GM15510 (cell line): ENCODE measurements around the gene BMP2K.

Source experiments
- POLR2A ChIP-seq: IDR thresholded peaks from 3 replicates; pipeline ENCODE4 v1.6.1; 2011; ENCODE audit warnings: borderline replicate concordance; ENCODE audit not compliant: insufficient read length; ENCODE audit errors: extremely low read depth

BMP2K gene

DNA sequence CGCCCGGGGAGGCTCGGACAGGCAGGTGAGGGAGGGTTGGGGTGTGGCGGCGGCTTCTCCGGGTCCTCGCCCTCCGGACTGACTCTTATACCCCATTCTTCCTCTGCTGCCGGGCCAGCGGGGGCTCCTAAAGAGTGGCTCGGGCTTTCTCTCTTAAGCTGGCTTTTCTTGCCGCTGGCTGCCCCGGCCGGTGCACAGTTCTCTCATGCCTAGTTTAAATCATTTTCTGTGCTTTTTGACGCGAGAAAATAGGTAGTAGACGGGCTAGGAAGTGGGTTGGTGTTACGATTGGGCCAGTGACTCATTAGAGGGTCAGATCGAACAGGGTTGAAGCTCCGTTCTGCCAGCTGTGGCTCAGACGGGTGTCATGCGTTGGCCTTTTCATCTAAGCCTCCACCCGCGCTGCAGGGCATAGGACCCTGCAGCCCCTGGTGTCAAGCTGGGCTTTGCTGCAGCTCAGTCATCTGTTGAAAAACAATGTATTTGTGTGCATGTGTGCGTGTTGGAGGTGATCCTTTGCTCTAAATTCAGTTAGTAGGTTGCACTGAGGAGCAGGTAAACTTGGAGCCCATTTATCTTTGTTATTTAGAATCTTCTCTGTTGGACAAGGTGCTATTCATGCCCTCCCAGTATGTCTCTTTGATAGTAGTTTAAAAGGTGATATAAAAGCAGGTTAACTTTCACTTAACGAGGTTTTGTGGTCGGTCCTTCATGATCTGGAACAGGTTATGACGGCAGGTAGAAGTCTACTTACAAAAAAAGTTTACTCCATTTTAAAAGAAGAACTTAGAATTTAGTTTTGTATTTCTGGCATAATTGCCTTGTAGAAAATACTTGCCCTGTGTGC, 802 bp downstream of the BMP2K start:
- no peak for TF ChIP-seq POLR2A

DNA sequence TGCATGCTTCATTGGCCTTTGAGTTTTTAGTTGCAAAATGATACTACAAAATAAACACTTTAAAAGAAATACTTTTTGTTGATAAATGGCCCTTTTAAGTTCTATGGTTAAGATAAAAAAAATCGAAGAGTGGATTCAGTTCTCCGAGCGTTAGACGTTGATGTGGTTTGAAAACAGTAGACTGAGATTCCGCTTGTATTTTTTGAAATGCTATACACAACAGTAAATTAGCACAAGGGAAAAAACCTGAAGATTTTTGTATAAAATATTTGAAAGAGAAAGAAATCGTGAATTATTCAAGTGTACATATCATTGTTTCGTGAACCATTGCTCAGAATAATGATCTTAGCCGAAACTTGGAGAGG, 1.4 kb downstream of the BMP2K start:
- no peak for TF ChIP-seq POLR2A

DNA sequence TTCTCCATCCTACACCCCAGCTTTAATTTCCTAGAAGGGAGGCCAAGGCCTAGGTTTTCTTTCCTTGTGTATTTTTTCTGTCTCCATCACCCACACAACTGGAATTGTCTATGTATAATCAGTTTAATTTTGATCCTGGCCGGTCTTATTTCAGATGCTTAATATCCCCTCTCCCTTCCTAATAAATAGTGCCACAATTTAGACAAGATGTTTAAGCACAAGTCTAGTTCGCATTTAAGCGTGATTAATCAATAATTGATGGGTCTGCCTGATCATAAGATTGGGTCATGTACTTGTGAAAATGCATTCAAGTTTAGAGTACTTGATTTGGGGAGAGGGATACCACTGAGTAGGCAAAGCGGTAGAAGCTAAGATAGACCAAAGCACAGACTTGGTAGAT, 2.4 kb downstream of the BMP2K start:
- no peak for TF ChIP-seq POLR2A

DNA sequence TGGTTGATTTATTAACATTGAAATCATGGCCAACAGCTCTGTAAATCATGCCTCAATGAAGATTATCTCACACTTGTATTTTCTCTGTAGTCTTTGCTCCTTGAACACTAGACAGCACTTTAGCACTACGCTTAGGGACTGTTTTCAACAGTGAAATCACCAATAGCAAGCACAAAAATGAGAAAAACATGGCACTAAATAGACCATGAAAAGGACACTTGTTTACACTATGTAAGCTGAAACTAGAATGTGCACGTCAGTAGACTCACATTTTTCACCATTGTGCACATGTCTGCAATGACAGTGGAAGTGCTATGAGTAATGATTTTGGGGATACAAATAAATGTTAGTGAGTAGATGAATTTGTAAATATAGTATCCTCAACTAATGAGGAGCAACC, 3.1 kb downstream of the BMP2K start:
- no peak for TF ChIP-seq POLR2A

DNA sequence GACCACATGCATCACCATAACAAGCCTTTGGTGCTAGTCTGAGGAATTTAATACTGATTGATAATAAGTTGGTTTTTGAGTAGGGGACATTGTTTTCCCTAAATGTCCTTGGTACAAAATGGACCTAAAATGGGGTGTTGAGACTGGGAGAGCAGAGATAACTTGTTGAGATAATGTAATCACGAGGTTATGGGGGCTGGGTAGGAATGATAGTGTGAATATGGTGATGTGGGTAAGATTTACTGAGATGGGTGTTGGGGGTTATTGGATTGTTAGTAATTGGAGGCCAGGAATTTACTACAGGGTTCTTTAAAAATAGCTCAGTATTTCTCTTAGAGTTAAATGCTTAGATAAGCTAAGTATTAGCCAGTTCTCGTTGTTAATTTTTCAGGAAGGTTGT, 3.9 kb downstream of the BMP2K start:
- TF ChIP-seq POLR2A: no peak

DNA sequence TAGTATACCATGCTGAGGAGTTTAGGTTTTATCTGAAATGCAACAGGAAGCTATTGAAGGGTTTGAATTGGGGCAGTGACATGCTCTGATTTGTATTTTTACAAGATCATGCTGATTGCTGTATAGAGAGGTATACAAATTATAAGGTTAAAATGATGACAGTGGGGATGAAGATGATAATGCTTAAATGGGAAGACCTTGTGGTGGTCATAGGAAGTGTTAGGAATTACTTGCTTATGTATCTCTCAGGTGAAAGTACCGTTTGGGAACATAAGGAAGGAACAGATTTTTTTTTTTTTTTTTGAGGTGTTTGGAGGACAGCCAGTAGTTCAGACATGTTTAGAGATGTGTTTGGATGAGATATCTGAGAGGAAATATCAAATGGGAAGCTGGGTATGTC, 5.0 kb downstream of the BMP2K start:
- TF ChIP-seq POLR2A: no peak

DNA sequence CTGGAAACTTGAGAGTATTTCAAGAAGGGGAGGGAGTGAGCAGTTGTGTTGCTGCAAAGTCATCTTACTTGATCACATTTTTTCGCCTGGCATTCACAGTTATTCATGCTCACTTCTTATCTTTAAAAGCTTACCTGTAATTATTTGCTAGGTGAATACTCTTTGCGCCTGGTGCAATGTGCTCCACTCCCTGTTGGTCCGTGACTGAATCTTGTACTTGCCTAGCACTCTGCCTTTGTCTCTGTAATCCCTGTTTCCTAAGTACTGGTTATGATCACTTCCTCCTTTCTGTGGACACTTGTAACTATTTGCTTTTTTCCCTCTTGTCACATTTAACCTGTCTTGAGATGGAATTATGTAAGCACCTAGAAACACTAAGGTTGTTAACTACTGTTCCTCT, 5.8 kb downstream of the BMP2K start:
- TF ChIP-seq POLR2A: no peak

DNA sequence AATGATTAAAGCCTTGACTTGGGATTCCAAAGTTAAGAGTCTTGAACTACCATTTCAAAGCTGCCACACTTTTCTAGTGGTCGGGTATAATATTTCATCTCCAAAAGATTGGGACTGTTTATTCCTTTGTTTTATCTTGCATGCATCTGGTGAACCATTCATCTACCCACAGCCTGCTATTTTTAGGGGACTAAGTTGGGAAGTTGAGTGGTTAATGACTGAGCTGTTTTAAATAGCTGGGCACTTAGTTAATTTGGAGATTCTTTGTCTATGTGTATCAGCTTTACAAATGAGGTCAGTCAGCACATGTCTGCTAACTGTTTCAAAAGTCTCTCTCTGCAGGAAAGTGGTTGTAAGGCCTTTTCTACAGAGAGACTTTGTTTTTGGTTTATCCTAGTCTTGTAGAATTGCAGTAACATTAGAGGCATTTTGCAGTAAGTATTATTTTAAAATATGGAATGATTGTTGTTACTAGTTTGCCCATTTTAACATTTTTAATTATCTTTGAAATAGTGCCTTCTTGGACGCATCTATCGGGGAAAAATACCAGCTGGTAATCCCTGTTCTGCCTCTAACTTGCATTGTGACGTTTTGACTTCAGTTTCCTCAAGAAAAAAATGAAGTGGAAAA, 8.2 kb downstream of the BMP2K start:
- no peak for TF ChIP-seq POLR2A

DNA sequence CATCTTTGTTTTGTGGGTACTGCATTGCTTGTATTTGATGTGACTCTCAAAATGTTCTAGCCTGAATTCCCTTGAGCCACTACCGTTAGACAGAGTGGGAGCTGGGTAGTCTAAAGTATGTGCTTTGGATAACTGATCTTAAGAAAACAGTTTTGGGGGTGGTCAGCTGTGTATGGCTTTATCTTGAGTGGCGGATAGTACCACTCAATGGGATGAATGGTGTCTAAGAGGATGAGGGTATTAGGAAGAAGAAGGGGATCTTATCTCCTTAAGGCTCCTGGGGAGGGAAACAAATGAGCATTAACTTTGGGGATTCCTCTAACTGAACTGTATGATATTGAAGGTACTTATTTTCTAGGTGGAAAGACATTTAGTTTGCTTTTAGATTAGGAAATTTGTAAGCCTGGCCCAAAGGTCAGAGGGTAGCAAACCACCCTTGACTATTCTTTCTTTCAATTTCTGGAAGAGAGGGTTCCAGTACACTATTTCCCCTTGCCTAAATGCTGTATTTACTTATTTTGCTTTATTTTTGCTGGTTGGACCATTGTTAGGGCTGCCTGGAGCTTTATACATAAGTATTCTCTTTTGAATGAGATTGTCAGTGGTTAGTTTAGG, 11.3 kb downstream of the BMP2K start:
- no peak for TF ChIP-seq POLR2A

DNA sequence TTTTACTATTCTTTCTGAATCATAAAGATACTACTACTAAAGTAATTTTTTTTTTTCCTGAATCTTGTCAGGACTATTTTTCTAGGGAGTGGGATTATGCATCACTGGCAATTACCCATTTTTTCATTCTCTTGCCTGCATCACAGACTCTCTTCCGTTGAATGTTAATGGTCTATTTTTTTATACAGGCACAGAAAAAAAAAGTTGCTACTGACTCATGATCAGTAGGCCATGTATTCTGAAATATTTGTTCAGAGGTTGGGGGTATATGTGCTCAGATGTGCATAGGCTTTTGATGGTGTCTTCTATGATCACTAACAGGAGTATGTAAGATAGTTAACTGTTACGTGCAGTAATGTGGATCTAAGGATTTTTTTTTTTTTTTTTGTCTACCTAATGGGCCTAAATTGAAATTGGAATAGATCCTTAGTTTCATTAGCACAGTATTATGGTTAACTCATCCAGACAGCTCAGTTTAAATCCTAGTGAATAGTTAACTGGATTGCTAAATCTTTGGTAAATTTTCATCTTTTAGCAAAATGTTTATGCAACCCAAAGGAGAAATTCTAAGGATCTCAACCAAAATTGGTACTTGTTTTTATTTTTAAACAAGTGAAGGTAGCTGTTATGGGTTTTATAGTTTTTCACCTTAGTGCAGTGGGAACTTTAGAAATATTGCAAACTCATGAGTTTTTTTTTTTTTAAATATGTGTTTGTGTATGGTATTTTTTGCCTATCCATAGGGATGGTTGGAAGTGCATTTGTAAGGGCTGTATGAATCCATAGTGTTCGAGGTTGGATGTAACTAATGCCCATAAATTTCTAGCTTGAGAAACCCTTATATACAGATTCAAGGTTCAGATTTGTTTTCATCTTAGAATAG, 12.1 kb downstream of the BMP2K start:
- TF ChIP-seq POLR2A: no peak

DNA sequence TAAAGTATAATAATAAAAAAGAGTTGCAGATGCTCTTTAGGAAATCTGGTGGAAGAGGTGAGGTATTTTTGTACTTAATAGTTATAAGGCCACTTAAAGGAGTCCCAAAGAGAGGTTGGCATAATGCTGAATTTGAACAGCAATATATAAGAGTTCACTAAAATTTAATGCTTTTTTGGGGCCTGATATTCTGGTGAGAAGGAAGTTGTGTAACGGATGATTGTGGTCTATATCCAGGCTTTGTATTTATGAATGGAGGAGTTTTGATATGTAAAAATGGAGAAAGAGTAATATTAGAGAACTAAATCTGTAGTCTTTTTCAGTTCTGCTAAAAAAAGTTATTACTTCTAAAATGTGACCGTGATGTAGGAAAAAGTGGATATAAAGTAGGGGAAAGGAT, 20.4 kb downstream of the BMP2K start:
- no peak for TF ChIP-seq POLR2A

DNA sequence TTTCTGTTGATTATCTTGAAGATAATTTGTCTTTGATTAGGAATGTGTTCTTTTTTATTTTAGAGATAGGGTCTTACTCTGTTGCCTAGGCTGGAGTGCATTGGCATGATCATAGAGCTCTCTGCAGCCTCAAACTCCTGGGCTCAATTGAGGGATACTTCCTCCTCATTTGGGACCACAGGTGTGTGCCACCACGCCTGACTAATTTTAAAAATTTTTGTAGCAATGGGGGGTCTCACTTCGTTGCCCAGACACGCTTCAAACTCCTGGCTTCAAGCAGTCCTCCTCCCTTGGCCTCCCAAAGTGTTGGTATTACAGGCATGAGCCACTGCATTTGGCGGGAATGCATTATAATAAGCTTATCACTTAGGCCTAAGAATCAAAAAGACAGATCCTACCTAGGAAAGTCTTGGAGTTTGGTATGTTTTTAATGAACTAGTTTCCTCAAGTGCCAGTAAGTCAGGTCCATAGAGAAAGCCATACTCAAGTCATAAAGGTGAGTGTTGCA, 21.7 kb downstream of the BMP2K start:
- TF ChIP-seq POLR2A: no peak

DNA sequence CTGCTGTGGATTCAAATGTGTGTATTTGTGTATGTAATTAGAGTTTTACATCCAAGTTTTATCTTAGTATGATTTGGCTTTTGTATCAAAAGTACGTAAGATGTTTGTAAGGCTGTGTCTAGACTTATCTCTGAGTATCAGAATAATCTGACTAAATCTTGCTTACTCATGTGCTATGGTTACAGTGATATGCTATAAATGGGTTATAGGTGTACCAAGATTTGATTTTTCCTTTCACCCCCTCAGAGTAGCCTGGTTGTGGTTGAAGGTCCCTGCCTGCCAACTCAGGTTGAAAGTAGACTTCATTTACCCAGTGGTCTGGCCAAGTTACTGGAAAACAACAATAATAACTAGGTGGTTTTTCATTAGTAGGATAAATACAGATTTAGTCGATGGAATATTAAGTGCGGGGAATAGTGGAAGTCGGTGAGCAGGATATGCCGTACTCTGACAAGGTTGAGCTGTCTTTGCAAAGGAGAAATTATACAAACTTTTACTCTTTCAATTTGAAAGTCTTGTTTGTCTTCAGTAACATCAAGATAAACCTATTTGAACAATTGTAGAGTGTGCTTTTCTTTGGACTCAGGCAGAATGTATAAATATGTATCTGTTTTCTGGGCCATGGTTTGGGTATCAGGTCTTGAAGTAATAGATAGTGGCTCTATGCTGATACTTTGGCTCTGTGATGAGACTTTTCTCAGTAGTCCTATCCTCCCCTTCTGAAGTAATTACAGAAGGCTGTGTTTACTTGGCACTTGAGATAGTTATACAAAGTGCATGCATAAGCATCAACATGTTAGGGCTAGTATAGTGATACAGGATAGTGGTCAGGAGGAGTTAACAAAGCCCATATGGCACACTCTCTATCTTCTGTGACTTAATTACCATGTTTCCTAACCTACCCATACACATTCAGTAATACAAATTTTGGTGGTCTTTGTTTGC, 23.7 kb downstream of the BMP2K start:
- no peak for TF ChIP-seq POLR2A

DNA sequence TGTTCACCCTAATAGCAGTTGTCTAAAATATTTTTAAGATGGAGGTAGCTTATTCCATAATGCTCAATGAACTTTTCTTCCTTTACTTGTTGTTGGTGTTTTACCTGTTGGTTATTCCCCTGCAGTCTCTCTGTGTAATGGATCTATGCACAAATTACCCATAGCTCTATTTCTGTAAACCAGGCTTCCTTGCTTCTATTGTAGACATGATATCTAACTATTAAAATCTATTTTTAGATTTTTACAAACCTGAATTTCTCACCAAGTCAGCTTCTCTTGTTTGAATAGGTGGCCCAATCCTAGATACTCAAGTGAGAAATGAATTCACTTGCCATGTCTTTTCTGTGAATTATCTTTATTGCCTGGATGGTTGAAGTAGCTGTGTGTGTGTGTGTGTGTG, 24.8 kb downstream of the BMP2K start:
- no peak for TF ChIP-seq POLR2A
